HepG2 (cell line): ENCODE measurements around the gene DCST2. TPM values are rescaled to one million over a fixed set of nuclear protein-coding genes. Genes with fewer than 3 reads are reported as not detected.

ENCODE experiments used
- ATF7-NPFF ChIP-seq: sonication (generic); formaldehyde crosslinking; IDR thresholded peaks from 2 replicates; pipeline ENCODE4 v1.8.1; 2023; ENCODE audit warnings: mild to moderate bottlenecking, low read depth, missing genetic modification reagents, moderate library complexity
- CEBPG ChIP-seq: IDR thresholded peaks from 2 replicates; pipeline ENCODE4 v1.6.1; 2016
- CHD2 ChIP-seq: IDR thresholded peaks from 2 replicates; pipeline ENCODE4 v1.6.1; 2011; ENCODE audit warnings: low read depth, low read length, improper control_type of control experiment
- HDAC1 ChIP-seq: sonication (generic); formaldehyde crosslinking; IDR thresholded peaks from 2 replicates; pipeline ENCODE4 v1.5.1; 2020; ENCODE audit warnings: mild to moderate bottlenecking, missing genetic modification reagents
- IKZF5 ChIP-seq: IDR thresholded peaks from 2 replicates; pipeline ENCODE4 v1.6.1; 2018; ENCODE audit warnings: missing genetic modification reagents, mild to moderate bottlenecking, missing compliant biosample characterization
- NCOA2 ChIP-seq: sonication (generic); formaldehyde crosslinking; IDR thresholded peaks from 2 replicates; pipeline ENCODE4 v1.8.0; 2022; ENCODE audit warnings: inconsistent platforms
- NFAT5 ChIP-seq: sonication (generic); formaldehyde crosslinking; IDR thresholded peaks from 2 replicates; pipeline ENCODE4 v1.4.0; 2020; ENCODE audit warnings: missing genetic modification reagents
- PAXIP1 ChIP-seq: sonication (generic); formaldehyde crosslinking; conservative IDR thresholded peaks from 2 replicates; pipeline ENCODE4 v1.4.0; 2020; ENCODE audit warnings: mild to moderate bottlenecking, missing genetic modification reagents, moderate library complexity
- ZBTB7A ChIP-seq: sonication (generic); formaldehyde crosslinking; IDR thresholded peaks from 2 replicates; pipeline ENCODE4 v1.8.0; 2022; ENCODE audit warnings: mild to moderate bottlenecking, missing genetic modification reagents
- ZNF34 ChIP-seq: sonication (generic); formaldehyde crosslinking; IDR thresholded peaks from 2 replicates; pipeline ENCODE4 v1.4.0; 2020; ENCODE audit warnings: mild to moderate bottlenecking, missing genetic modification reagents, borderline replicate concordance
- ZNF570 ChIP-seq: sonication (generic); formaldehyde crosslinking; IDR thresholded peaks from 2 replicates; pipeline ENCODE4 v1.4.0; 2020; ENCODE audit warnings: mild to moderate bottlenecking, missing genetic modification reagents, borderline replicate concordance
- ZNF572 ChIP-seq: sonication (generic); formaldehyde crosslinking; IDR thresholded peaks from 2 replicates; pipeline ENCODE4 v1.5.1; 2020; ENCODE audit warnings: mild to moderate bottlenecking, missing genetic modification reagents
- ZNF674 ChIP-seq: sonication (generic); formaldehyde crosslinking; IDR thresholded peaks from 2 replicates; pipeline ENCODE4 v1.5.0; 2020; ENCODE audit warnings: low read depth, mild to moderate bottlenecking, missing genetic modification reagents
- ZNF687 ChIP-seq: sonication (generic); formaldehyde crosslinking; IDR thresholded peaks from 2 replicates; pipeline ENCODE4 v1.5.1; 2020; ENCODE audit warnings: mild to moderate bottlenecking, missing genetic modification reagents, moderate library complexity
- ZSCAN20 ChIP-seq: sonication (generic); formaldehyde crosslinking; IDR thresholded peaks from 2 replicates; pipeline ENCODE4 v1.4.0; 2020; ENCODE audit warnings: missing genetic modification reagents, mild to moderate bottlenecking, borderline replicate concordance
- polyA plus RNA-seq, 8 experiments: library from polyadenylated mRNA; depleted of rRNA in 3 of 8; stranded (reverse) in 7 of 8; unstranded in 1 of 8; fragments of >200 nt; fragmentation: Illumina TruSeq in 4 of 8; extraction: Trizol in 4 of 8; gene quantifications; 2 replicates each; pipeline versions ENCODE4 v1.2.1 to v1.2.3, GENCODE V29; 2011 to 2016; ENCODE audit warnings: low read depth in 4 of 8, missing spikeins in 1 of 8, mixed read lengths in 1 of 8; ENCODE audit not compliant: insufficient read depth in 1 of 8
- total RNA-seq, 5 experiments: library from RNA; depleted of rRNA; stranded (reverse); fragments of >200 nt; fragmentation: Illumina TruSeq; extraction: Trizol; gene quantifications; 2 replicates each; pipeline ENCODE4 v1.2.3, GENCODE V29; 2016; ENCODE audit warnings: low read depth in 1 of 5

The DCST2 gene
- total and polyA plus RNA-seq, 2 of the 13 experiments (the other 11 are each of a cell fraction or from before 2014, with no cell fraction given), result 0.74 TPM; not detected in 1

GRCh38 chr1:155000726-155001424 lies 32.7 kb downstream of the DCST2 start (continued):
- TF ChIP-seq ZNF687, result peak; percentile 81
- no peak for TF ChIP-seq NFAT5 (CRISPR knock-in tag)
- peak; percentile 6; the same call in 1 of the 2 replicates for TF ChIP-seq CEBPG
- no peak for TF ChIP-seq ZNF572 (CRISPR knock-in tag)
- TF ChIP-seq CHD2, result peak; percentile 42; the same call in 1 of the 2 replicates
- TF ChIP-seq NCOA2 (CRISPR knock-in tag), result peak; percentile 81
- TF ChIP-seq ZNF674 (CRISPR knock-in tag), result no peak
- TF ChIP-seq ZSCAN20, result no peak
- TF ChIP-seq ZNF570 (CRISPR knock-in tag), result no peak
- TF ChIP-seq ATF7-NPFF (CRISPR knock-in tag), result peak; percentile 75
- peak; percentile 93 for TF ChIP-seq PAXIP1 (CRISPR knock-in tag)
- no peak; the same call in none of the 2 replicates for TF ChIP-seq HDAC1
- peak; percentile 91 for TF ChIP-seq ZBTB7A (CRISPR knock-in tag)
- TF ChIP-seq IKZF5 (CRISPR knock-in tag), result peak; percentile 83
- TF ChIP-seq ZNF34, result no peak
